ENCODE data around the gene MYO1C. TPM values are rescaled to one million over a fixed set of nuclear protein-coding genes. Genes with fewer than 3 reads are reported as not detected.

The MYO1C gene
- total and polyA plus RNA-seq, 2 of the 8 experiments (the other 6 are each of a cell fraction or from before 2014, with no cell fraction given) = 40.1 to 78.6 TPM

GRCh38 chr17:1518410-1518809 lies 25.9 kb upstream of the MYO1C start:
- TF ChIP-seq SRF (IDR thresholded peaks at IDR 0.05; ENCODE audit: low read depth, low read length) (no peak), CHD2 (IDR thresholded peaks at IDR 0.05; ENCODE audit: low read length) (no peak), POLR2A (IDR thresholded peaks at IDR 0.05; ENCODE audit: control extremely low read depth in 1 of 2, low read depth in 2 of 2, low read length in 2 of 2) (0 out of 3 replicates have a peak, but pooled peaks of 1 of the 2 experiments have one; percentile 42)
- Histone ChIP-seq H4K20me1 (replicated peaks in 1 of 2; ENCODE audit: control insufficient read depth in 1 of 2, insufficient read depth in 2 of 2, low read length in 2 of 2) (peaks cover 2 to 3% of the 10 kb centered on the region in 2 experiments), H3K27ac (ENCODE audit: low read depth, low read length) (no peak overlapping the region), H3K9ac (replicated peaks in 1 of 4; ENCODE audit: extremely low read depth in 1 of 4, low read depth in 3 of 4, low read length in 3 of 4) (no peak overlapping the region), H3K4me1 (replicated peaks in 1 of 4; ENCODE audit: control insufficient read depth in 3 of 4, insufficient read depth in 4 of 4, low read length in 3 of 4) (peaks cover 0 to 6% (median 3%) of the 10 kb centered on the region in 4 experiments; a peak in 5 of 7 replicates), H4K8ac (ENCODE audit: extremely low read depth, insufficient read depth, low read length) (no peak overlapping the region), H2BK15ac (ENCODE audit: low read length) (no peak overlapping the region), H4K91ac (replicated peaks; ENCODE audit: insufficient read length, low read length) (no peak overlapping the region), H3K9me3 (ENCODE audit: insufficient read depth in 2 of 2, low read depth in 1 of 2, low read length in 1 of 2) (no peaks in the 10 kb centered on the region), H4K5ac (ENCODE audit: insufficient read length, low read depth, low read length) (no peak overlapping the region), H2AK5ac (ENCODE audit: low read depth, low read length) (no peak overlapping the region), H2AFZ (ENCODE audit: low read length) (no peak overlapping the region), H3K56ac (replicated peaks; ENCODE audit: insufficient read length, low read depth, low read length) (no peak overlapping the region), H3K14ac (ENCODE audit: insufficient read length) (no peak overlapping the region), H3K79me1 (ENCODE audit: low read depth, low read length) (peaks cover 8% of the 10 kb centered on the region; the same call in 1 of the 2 replicates), H3K36me3 (ENCODE audit: control insufficient read depth in 2 of 4, insufficient read depth in 4 of 4, low read length in 3 of 4) (peaks cover 0 to 9% (median 1%) of the 10 kb centered on the region in 4 experiments; a peak in 3 of 8 replicates), H3K4me2 (ENCODE audit: insufficient read depth in 1 of 2, low read depth in 2 of 2, low read length in 2 of 2) (no peak overlapping the region; a peak in 1 of 4 replicates), H3K4ac (replicated peaks; ENCODE audit: insufficient read length, low read depth, low read length) (no peak overlapping the region), H3K4me3 (ENCODE audit: extremely low read depth in 1 of 4, insufficient read depth in 2 of 4, low read depth in 3 of 4, low read length in 4 of 4) (no peak overlapping the region), H3K18ac (ENCODE audit: extremely low read depth, low read length) (no peak overlapping the region), H2BK20ac (ENCODE audit: low read length) (no peak overlapping the region), H2BK12ac (ENCODE audit: low read depth, low read length) (no peak overlapping the region), H2BK5ac (ENCODE audit: low read depth, low read length) (no peak overlapping the region), H3K23me2 (ENCODE audit: low read depth, low read length) (peaks cover 6% of the 10 kb centered on the region; the same call in 1 of the 2 replicates), H3K23ac (ENCODE audit: insufficient read length) (no peak overlapping the region), H3K79me2 (ENCODE audit: control insufficient read depth in 1 of 2, insufficient read depth in 2 of 2, low read length in 2 of 2) (no peaks in the 10 kb centered on the region), H2BK120ac (replicated peaks; ENCODE audit: low read depth, low read length) (no peak overlapping the region), H3K27me3 (replicated peaks in 1 of 4; ENCODE audit: control insufficient read depth in 3 of 4, extremely low read depth in 1 of 4, insufficient read depth in 3 of 4, low read length in 3 of 4) (no peaks in the 10 kb centered on the region)
- DNase-seq (ENCODE audit: low read depth in 1 of 2, low spot score in 2 of 2) (no peak), FAIRE-seq (no peak)
- ChIA-PET POLR2A (ENCODE audit: partially characterized antibody) (interaction anchor here (0.8 to 5.2 kb wide), 7 partner anchors 10 to 117 kb away, joined by 3 to 30 read pairs (median 5); partner anchors contain the start of gene MYO1C), CTCF (ENCODE audit: partially characterized antibody) (interaction anchor here (1.0 to 4.3 kb wide), 4 partner anchors 8 to 111 kb away, joined by 3 to 52 read pairs (median 4); partner anchors contain the start of gene SLC43A2)
- 93% methylated on average over 2 of the region's 2 CpGs; no CpG with 5 or more reads in 1 of the 2 experiments for WGBS, 2 experiments (ENCODE audit: extremely low coverage in 1 of 2, insufficient coverage in 1 of 2, insufficient read length in 1 of 2, insufficient replicate concordance in 2 of 2, low coverage in 1 of 2, low lambda C conversion rate in 2 of 2, missing lambda C conversion rate in 1 of 2)
